Upper lobe of right lung (tissue), 1 donor: ENCODE results near the gene RNPEPL1. TPM values are rescaled to one million over a fixed set of nuclear protein-coding genes. Genes with fewer than 3 reads are reported as not detected.
A peak's percentile ranks its signal among the peaks of the same experiment; 100 is the strongest.

Experiments
- ATAC-seq: fragments of 200-7000 bp; cut with Tn5 transposase; one replicate; pipeline ENCODE4 v1.9.1; 2020; ENCODE audit warnings: mild to moderate bottlenecking, moderate library complexity
- DNase-seq: peaks from one replicate; pipeline ENCODE4 v3.0.0-alpha.2; 2020
- H3K27ac ChIP-seq: fragments of 200-600 bp; one replicate; pipeline ENCODE4 v1.8.0; 2022
- H3K27me3 ChIP-seq: fragments of 200-600 bp; one replicate; pipeline ENCODE4 v1.8.0; 2022; ENCODE audit warnings: mild to moderate bottlenecking
- H3K36me3 ChIP-seq: fragments of 200-600 bp; one replicate; pipeline ENCODE4 v1.8.0; 2022
- H3K4me1 ChIP-seq: fragments of 200-600 bp; one replicate; pipeline ENCODE4 v1.8.0; 2022
- H3K4me3 ChIP-seq: fragments of 200-600 bp; one replicate; pipeline ENCODE4 v1.8.0; 2022; ENCODE audit warnings: mild to moderate bottlenecking
- H3K9me3 ChIP-seq: fragments of 200-600 bp; one replicate; pipeline ENCODE4 v1.8.0; 2022
- intact Hi-C: fragments of 100-400 bp; cut with DNase I; formaldehyde crosslinking; loops from one replicate; pipeline ENCODE4 v1.11.0; 2022
- total RNA-seq: library from RNA; stranded (reverse); fragmentation: NEBNext Ultra II Directional; extraction: Animal tissue kit (Norgen Biotek cat#: 25700); gene quantifications from one replicate; pipeline ENCODE4 v1.2.1, GENCODE V29; 2021
- TF ChIP-seq, protein P1 (sequence below): fragments of 200-600 bp; IDR thresholded peaks from one replicate; pipeline ENCODE4 v1.8.0; 2022; ENCODE audit warnings: antibody characterized with exemption
- donor health status: DM: no; HTN: yes; CAD: no; lungs with severe emphysema.

Gene RNPEPL1
- total RNA-seq, 1 donor from 2014 or later: 88.6 TPM

DNA sequence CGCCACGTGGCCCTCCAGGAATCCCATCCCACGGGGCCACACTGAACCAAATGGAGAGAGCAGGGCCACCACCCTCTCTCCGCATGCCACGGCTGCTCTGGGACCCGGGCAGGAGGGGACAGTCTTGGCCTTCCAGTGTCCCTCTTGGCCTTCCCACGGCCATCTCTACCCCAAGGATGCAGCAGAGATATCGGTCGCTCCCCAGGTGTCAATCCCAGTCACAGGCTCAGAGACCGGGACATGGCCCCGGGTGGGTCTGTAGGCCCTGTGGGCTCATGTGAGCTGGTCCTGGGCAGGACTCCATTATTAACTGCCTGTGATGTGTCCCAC, 33.5 kb downstream of the RNPEPL1 start:
- H3K9me3 ChIP-seq: no peaks in the 10 kb centered on the region
- no peak overlapping the region for H3K27ac ChIP-seq
- TF ChIP-seq, protein P1, sequence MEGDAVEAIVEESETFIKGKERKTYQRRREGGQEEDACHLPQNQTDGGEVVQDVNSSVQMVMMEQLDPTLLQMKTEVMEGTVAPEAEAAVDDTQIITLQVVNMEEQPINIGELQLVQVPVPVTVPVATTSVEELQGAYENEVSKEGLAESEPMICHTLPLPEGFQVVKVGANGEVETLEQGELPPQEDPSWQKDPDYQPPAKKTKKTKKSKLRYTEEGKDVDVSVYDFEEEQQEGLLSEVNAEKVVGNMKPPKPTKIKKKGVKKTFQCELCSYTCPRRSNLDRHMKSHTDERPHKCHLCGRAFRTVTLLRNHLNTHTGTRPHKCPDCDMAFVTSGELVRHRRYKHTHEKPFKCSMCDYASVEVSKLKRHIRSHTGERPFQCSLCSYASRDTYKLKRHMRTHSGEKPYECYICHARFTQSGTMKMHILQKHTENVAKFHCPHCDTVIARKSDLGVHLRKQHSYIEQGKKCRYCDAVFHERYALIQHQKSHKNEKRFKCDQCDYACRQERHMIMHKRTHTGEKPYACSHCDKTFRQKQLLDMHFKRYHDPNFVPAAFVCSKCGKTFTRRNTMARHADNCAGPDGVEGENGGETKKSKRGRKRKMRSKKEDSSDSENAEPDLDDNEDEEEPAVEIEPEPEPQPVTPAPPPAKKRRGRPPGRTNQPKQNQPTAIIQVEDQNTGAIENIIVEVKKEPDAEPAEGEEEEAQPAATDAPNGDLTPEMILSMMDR: no peak
- H3K36me3 ChIP-seq: peaks cover 20% of the 10 kb centered on the region
- H3K4me1 ChIP-seq: peaks cover 4% of the 10 kb centered on the region
- no peak for ATAC-seq
- H3K27me3 ChIP-seq: no peaks in the 10 kb centered on the region
- DNase-seq: peak; percentile 55
- no peak overlapping the region for H3K4me3 ChIP-seq
- intact Hi-C loops: no loop called here

- H3K9me3 ChIP-seq: no peaks in the 10 kb centered on the region
- TF ChIP-seq, protein P1: no peak
- ATAC-seq (no peak), DNase-seq (peak; percentile 55)
- peaks cover 4% of the 10 kb centered on the region for H3K4me1 ChIP-seq
- no peak overlapping the region for H3K27ac ChIP-seq
- intact Hi-C loops: no loop called here
- peaks cover 20% of the 10 kb centered on the region for H3K36me3 ChIP-seq
- H3K4me3 ChIP-seq: no peak overlapping the region
- no peaks in the 10 kb centered on the region for H3K27me3 ChIP-seq
These were observed 34.2 kb downstream of the RNPEPL1 start for GRCh38 chr2:240602266-240603050.

DNA sequence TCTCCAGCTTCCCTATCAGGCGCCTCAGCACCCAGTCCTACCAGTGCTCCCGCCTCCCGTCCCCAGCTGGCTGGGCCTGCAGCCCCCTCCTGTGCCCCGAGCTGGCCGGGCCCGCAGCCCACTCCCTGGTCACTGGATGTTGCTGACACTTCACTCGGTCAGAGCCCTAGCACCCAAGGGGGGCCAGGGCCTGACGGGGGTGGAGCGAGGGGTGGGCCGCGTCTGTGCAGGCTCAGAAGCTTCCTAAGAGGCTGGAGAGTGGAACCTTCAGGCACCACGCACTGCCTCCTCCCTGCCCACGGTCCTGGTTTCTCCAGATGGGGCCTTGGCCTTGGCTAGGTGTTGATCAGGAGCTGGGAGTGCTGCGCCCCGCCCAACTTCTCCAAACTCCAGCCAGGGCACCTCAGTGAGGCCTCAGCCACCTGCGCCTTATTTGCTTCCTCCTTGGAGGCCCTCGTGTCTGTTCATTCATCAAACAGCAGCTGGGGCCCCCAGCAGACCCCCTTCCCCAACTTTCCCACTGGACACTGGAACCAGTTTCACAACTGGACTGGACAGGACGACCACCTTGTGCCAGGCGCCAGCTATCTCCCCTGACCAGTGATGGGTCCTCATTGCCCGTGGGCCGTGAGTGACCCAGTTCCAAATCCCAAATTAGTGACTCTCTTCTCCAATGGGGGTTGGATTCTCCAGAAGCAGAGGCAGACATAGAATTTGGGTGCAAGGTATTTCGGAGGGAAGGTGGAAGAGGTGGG, 35.0 kb downstream of the RNPEPL1 start:
- Histone ChIP-seq H3K27me3 (no peaks in the 10 kb centered on the region), H3K4me1 (peaks cover 4% of the 10 kb centered on the region), H3K36me3 (peaks cover 15% of the 10 kb centered on the region), H3K4me3 (no peak overlapping the region), H3K9me3 (no peaks in the 10 kb centered on the region), H3K27ac (no peak overlapping the region)
- TF ChIP-seq, protein P1: no peak
- no peak for ATAC-seq
- peak; percentile 56 for DNase-seq
- intact Hi-C loops: no loop called here

GRCh38 chr2:240603846-240604245, 35.6 kb downstream of the RNPEPL1 start:
- intact Hi-C loops: no loop called here
- TF ChIP-seq, protein P1: no peak
- Histone ChIP-seq H3K27me3 (no peaks in the 10 kb centered on the region), H3K4me3 (no peak overlapping the region), H3K27ac (no peak overlapping the region), H3K36me3 (peaks cover 9% of the 10 kb centered on the region), H3K9me3 (no peaks in the 10 kb centered on the region), H3K4me1 (peaks cover 4% of the 10 kb centered on the region)
- DNase-seq (peak; percentile 63), ATAC-seq (no peak)

- peak; percentile 89 for ATAC-seq
- peak; percentile 88 for DNase-seq
- peaks cover 4% of the 10 kb centered on the region for H3K36me3 ChIP-seq
- H3K9me3 ChIP-seq: no peaks in the 10 kb centered on the region
- H3K27ac ChIP-seq: no peak overlapping the region
- TF ChIP-seq, protein P1: peak; percentile 73
- H3K4me1 ChIP-seq: peaks cover 4% of the 10 kb centered on the region
- H3K27me3 ChIP-seq: no peaks in the 10 kb centered on the region
- no peak overlapping the region for H3K4me3 ChIP-seq
- intact Hi-C loops: no loop called here
These were observed 36.1 kb downstream of the RNPEPL1 start for GRCh38 chr2:240604291-240604938.
